Neural progenitor cell (in vitro differentiated cells): ENCODE results near the gene RAB35. TPM values are rescaled to one million over a fixed set of nuclear protein-coding genes. Genes with fewer than 3 reads are reported as not detected.

Experiments
- DNase-seq: peaks from one replicate; pipeline ENCODE4 v3.0.0-alpha.2; 2016; ENCODE audit warnings: low spot score
- H2AFZ ChIP-seq: fragments of 200-600 bp; sonication (generic); replicated peaks from 2 replicates; pipeline ENCODE4 v1.6.1; 2016; ENCODE audit warnings: antibody characterized with exemption
- H3F3A ChIP-seq: fragments of 200-600 bp; sonication (generic); 2 replicates; pipeline ENCODE4 v1.6.1; 2016; ENCODE audit warnings: antibody characterized with exemption, low read depth
- H3K27ac ChIP-seq: fragments of 200-600 bp; sonication (generic); 2 replicates; pipeline ENCODE4 v1.5.1; 2016; ENCODE audit warnings: mild to moderate bottlenecking
- H3K27me3 ChIP-seq: fragments of 200-600 bp; sonication (generic); 2 replicates; pipeline ENCODE4 v1.6.1; 2016; ENCODE audit warnings: mild to moderate bottlenecking, moderate library complexity
- H3K36me3 ChIP-seq: fragments of 200-600 bp; sonication (generic); 2 replicates; pipeline ENCODE4 v1.5.1; 2016
- H3K4me1 ChIP-seq: fragments of 200-600 bp; sonication (generic); 2 replicates; pipeline ENCODE4 v1.6.1; 2016; ENCODE audit warnings: mixed run types
- H3K4me2 ChIP-seq: fragments of 200-600 bp; sonication (generic); 2 replicates; pipeline ENCODE4 v1.6.1; 2016
- H3K4me3 ChIP-seq: fragments of 200-600 bp; sonication (generic); 2 replicates; pipeline ENCODE4 v1.5.1; 2016
- H3K79me2 ChIP-seq: fragments of 200-600 bp; sonication (generic); 2 replicates; pipeline ENCODE4 v1.6.1; 2016; ENCODE audit warnings: low read depth
- H3K9ac ChIP-seq: fragments of 200-600 bp; sonication (generic); 2 replicates; pipeline ENCODE4 v1.6.1; 2016
- H3K9me3 ChIP-seq: fragments of 200-600 bp; sonication (generic); 2 replicates; pipeline ENCODE4 v1.5.1; 2016; ENCODE audit warnings: low read depth
- H4K20me1 ChIP-seq: fragments of 200-600 bp; sonication (generic); 2 replicates; pipeline ENCODE4 v1.6.1; 2016; ENCODE audit warnings: low read depth
- H3K27ac Mint-ChIP-seq: 3 replicates; pipeline ENCODE4 v1.8.0; 2021; ENCODE audit warnings: mixed read lengths
- H3K27me3 Mint-ChIP-seq: 2 replicates; pipeline ENCODE4 v1.8.0; 2022; ENCODE audit warnings: low read depth, mild to moderate bottlenecking, inconsistent platforms, moderate library complexity, mixed read lengths; ENCODE audit not compliant: insufficient read depth
- H3K36me3 Mint-ChIP-seq: 3 replicates; pipeline ENCODE4 v1.8.0; 2021; ENCODE audit warnings: mixed read lengths
- H3K4me1 Mint-ChIP-seq: 3 replicates; pipeline ENCODE4 v1.8.0; 2021; ENCODE audit warnings: mixed read lengths
- H3K4me3 Mint-ChIP-seq: 3 replicates; pipeline ENCODE4 v1.8.0; 2021; ENCODE audit warnings: mild to moderate bottlenecking, moderate library complexity, mixed read lengths
- H3K9me3 Mint-ChIP-seq: 3 replicates; pipeline ENCODE4 v1.8.0; 2020; ENCODE audit warnings: mixed read lengths
- EZH2 ChIP-seq: fragments of 200-600 bp; sonication (generic); IDR thresholded peaks from 2 replicates; pipeline ENCODE4 v1.6.1; 2017; ENCODE audit warnings: antibody characterized with exemption, mild to moderate bottlenecking, moderate library complexity
- EZH2phosphoT487 ChIP-seq: fragments of 200-600 bp; sonication (generic); IDR thresholded peaks from 2 replicates; pipeline ENCODE4 v1.6.1; 2017; ENCODE audit warnings: antibody characterized with exemption
- total RNA-seq: library from RNA; depleted of rRNA; stranded (reverse); fragments of >200 nt; gene quantifications from 2 replicates; pipeline ENCODE4 v1.2.3, GENCODE V29; 2015; ENCODE audit warnings: low replicate concordance
- TF ChIP-seq, protein P1 (sequence below): fragments of 200-600 bp; sonication (generic); IDR thresholded peaks from 2 replicates; pipeline ENCODE4 v1.5.1; 2017; ENCODE audit warnings: antibody characterized with exemption, mild to moderate bottlenecking

Gene RAB35
- total RNA-seq, 1 donor from 2014 or later: 17.5 TPM

DNA sequence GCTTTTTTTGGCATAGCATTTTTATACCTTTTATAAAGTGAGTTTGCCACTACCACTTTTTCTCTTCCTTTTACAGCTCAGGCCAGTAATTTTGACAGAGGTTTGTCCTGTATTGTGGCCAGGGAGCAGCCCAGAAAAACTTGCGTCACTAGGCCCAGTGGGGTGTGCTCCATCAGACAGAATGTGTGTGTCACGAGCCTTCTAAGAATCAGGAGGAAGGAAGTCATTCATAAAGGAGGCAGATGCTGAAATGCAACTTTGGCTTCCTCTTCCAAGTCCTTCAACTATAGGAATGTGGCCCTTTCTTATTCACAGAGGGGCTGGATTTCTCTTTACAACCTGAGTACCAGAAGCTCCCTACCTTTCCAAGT, 10.1 kb upstream of the RAB35 start:
- Histone ChIP-seq H3K9ac (no peak overlapping the region), H2AFZ (no peak overlapping the region), H3K9me3 (no peaks in the 10 kb centered on the region), H3K27ac (no peak overlapping the region), H3K4me1 (no peaks in the 10 kb centered on the region), H3F3A (peaks cover 8% of the 10 kb centered on the region), H3K36me3 (no peaks in the 10 kb centered on the region), H4K20me1 (no peaks in the 10 kb centered on the region), H3K27me3 (no peaks in the 10 kb centered on the region), H3K4me2 (no peak overlapping the region), H3K4me3 (no peak overlapping the region), H3K79me2 (no peaks in the 10 kb centered on the region)
- DNase-seq: no peak
- no peak for TF ChIP-seq EZH2
- TF ChIP-seq, protein P1, sequence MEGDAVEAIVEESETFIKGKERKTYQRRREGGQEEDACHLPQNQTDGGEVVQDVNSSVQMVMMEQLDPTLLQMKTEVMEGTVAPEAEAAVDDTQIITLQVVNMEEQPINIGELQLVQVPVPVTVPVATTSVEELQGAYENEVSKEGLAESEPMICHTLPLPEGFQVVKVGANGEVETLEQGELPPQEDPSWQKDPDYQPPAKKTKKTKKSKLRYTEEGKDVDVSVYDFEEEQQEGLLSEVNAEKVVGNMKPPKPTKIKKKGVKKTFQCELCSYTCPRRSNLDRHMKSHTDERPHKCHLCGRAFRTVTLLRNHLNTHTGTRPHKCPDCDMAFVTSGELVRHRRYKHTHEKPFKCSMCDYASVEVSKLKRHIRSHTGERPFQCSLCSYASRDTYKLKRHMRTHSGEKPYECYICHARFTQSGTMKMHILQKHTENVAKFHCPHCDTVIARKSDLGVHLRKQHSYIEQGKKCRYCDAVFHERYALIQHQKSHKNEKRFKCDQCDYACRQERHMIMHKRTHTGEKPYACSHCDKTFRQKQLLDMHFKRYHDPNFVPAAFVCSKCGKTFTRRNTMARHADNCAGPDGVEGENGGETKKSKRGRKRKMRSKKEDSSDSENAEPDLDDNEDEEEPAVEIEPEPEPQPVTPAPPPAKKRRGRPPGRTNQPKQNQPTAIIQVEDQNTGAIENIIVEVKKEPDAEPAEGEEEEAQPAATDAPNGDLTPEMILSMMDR: no peak
- no peak for TF ChIP-seq EZH2phosphoT487
- Mint-ChIP-seq H3K4me3 (no peak overlapping the region), H3K4me1 (peaks cover 8% of the 10 kb centered on the region), H3K27me3 (peaks cover 2% of the 10 kb centered on the region), H3K27ac (no peak overlapping the region), H3K36me3 (peaks cover 28% of the 10 kb centered on the region), H3K9me3 (no peaks in the 10 kb centered on the region)

DNA sequence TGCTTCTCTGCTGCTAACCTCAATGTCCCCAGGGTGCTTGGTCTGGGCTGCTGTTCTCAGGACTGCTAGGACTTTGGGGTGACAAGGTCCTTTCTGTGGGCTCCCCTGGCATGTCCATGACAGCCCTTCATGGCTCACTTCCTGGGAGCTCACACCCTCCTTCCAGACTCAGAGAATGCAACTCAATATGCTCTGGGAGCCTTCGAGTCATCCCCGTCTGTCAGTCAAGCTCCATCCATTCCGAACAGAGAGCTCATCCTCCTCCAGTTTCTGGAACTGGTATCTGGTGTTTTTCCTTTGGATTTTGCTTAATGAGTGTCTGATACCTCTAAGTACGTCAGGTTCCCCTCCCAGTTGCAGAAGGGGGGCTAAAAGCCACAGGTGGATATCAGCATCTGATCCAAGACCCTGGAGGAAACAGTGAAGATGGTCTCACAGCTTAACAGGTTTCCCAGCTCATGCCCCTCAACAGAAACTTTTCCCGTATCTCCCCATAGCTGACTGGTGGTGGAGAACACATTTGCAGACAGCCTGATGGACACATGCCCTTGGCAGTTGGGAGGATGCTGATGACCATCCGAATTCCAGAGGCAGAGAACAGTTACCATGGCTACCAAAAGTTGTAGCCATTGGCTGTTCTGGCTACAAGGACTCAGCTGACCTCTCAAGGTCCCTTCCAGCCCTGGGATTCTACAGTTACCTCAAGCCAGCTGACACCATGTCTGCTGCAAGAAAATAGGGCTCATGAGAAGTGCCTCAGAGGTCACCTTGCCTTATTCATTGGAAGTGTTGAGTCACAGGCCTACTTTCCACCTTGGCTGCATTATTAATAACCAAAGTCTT, 9.5 kb upstream of the RAB35 start:
- Histone ChIP-seq H3F3A (peaks cover 8% of the 10 kb centered on the region), H2AFZ (no peak overlapping the region), H3K4me3 (no peak overlapping the region), H3K27ac (no peak overlapping the region), H3K79me2 (no peaks in the 10 kb centered on the region), H3K4me1 (no peaks in the 10 kb centered on the region), H3K9me3 (no peaks in the 10 kb centered on the region), H3K9ac (no peak overlapping the region), H3K27me3 (no peaks in the 10 kb centered on the region), H3K4me2 (no peak overlapping the region), H4K20me1 (no peaks in the 10 kb centered on the region), H3K36me3 (no peaks in the 10 kb centered on the region)
- Mint-ChIP-seq H3K4me1 (peaks cover 8% of the 10 kb centered on the region), H3K27ac (no peak overlapping the region), H3K27me3 (peaks cover 2% of the 10 kb centered on the region), H3K9me3 (no peaks in the 10 kb centered on the region), H3K36me3 (peaks cover 26% of the 10 kb centered on the region), H3K4me3 (no peak overlapping the region)
- no peak for DNase-seq
- TF ChIP-seq EZH2phosphoT487: no peak

DNA sequence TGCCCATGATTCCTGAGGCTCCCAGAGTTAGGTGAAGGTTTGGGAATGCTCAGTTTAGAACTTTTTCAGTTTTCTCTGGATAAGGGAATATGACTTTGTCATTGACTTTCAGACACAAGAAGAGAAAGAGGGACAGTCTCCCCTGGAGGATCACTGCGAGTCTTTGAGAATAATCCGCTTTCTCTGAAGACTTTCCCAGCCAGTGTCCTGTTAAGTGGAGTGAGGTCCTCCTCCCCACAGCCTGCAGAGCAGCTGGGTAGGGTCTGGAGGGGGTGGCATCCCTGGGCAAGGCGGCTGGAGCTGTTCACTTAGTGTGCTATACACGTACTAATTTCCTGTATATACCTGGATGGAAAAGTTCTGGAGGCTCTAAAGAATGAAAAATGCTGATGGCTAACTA, 8.5 kb upstream of the RAB35 start:
- no peak overlapping the region for H3K27ac ChIP-seq
- Mint-ChIP-seq H3K27ac (no peak overlapping the region), H3K4me1 (peaks cover 8% of the 10 kb centered on the region), H3K4me3 (no peak overlapping the region), H3K27me3 (peaks cover 2% of the 10 kb centered on the region), H3K36me3 (peaks cover 26% of the 10 kb centered on the region), H3K9me3 (no peaks in the 10 kb centered on the region)
- H3K9me3 ChIP-seq: no peaks in the 10 kb centered on the region
- no peaks in the 10 kb centered on the region for H3K79me2 ChIP-seq
- no peaks in the 10 kb centered on the region for H3K4me1 ChIP-seq
- no peaks in the 10 kb centered on the region for H4K20me1 ChIP-seq
- TF ChIP-seq, protein P1: no peak
- TF ChIP-seq EZH2 (no peak), EZH2phosphoT487 (no peak)
- no peak for DNase-seq
- peaks cover 8% of the 10 kb centered on the region for H3F3A ChIP-seq
- no peak overlapping the region for H2AFZ ChIP-seq
- no peak overlapping the region for H3K4me3 ChIP-seq
- H3K9ac ChIP-seq: no peak overlapping the region
- no peaks in the 10 kb centered on the region for H3K27me3 ChIP-seq
- H3K4me2 ChIP-seq: no peak overlapping the region
- H3K36me3 ChIP-seq: no peaks in the 10 kb centered on the region

DNA sequence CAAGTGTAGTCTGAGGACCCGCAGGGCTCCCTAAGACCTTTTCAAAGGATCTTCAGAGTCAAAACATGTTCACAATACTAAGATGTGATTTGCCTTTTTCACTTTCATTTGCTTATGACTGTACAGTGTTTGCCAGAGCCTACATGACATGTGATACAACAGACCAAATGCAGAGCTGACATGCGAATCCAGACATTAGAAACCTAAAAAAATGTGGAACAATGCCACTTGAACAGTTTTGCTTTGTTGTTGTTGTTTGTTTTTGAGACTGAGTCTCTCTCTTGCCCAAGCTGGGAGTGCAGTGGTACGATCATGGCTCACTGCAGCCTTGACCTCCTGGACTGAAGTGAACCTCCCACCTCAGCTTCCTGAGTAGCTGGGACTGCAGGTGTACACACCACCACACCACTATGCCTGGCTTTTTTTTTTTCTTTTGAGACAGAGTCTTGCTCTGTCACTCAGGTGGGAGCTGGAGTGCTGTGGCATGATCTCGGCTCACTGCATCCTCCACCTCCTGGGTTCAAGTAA, 5.3 kb upstream of the RAB35 start:
- no peak overlapping the region for H2AFZ ChIP-seq
- H3K27ac ChIP-seq: no peak overlapping the region
- H3K4me1 ChIP-seq: peaks cover 8% of the 10 kb centered on the region
- H3K36me3 ChIP-seq: no peaks in the 10 kb centered on the region
- Mint-ChIP-seq H3K36me3 (peaks cover 8% of the 10 kb centered on the region), H3K27ac (no peak overlapping the region), H3K4me1 (peaks cover 25% of the 10 kb centered on the region), H3K27me3 (peaks cover 3% of the 10 kb centered on the region), H3K4me3 (no peak overlapping the region), H3K9me3 (no peaks in the 10 kb centered on the region)
- no peak overlapping the region for H3K9ac ChIP-seq
- H4K20me1 ChIP-seq: peaks cover 8% of the 10 kb centered on the region
- H3F3A ChIP-seq: peaks cover 23% of the 10 kb centered on the region
- peaks cover 15% of the 10 kb centered on the region for H3K79me2 ChIP-seq
- TF ChIP-seq, protein P1: no peak
- TF ChIP-seq EZH2 (no peak), EZH2phosphoT487 (no peak)
- no peak for DNase-seq
- no peak overlapping the region for H3K4me3 ChIP-seq
- no peaks in the 10 kb centered on the region for H3K9me3 ChIP-seq
- no peak overlapping the region for H3K4me2 ChIP-seq
- H3K27me3 ChIP-seq: no peaks in the 10 kb centered on the region
